ENCODE results near the gene TLE4.

Gene TLE4

GRCh38 chr9:79769476-79770275 is 197.9 kb downstream of the TLE4 start:
- H3K4me3 ChIP-seq (replicated peaks; ENCODE audit: low read depth, low read length): no peak overlapping the region
- DNase-seq (ENCODE audit: extremely low read depth, low read depth): no peak
- no peak for TF ChIP-seq CTCF (IDR thresholded peaks at IDR 0.05; ENCODE audit: low read depth, low read length, missing control alignments)

GRCh38 chr9:79774356-79774755 is 202.6 kb downstream of the TLE4 start:
- DNase-seq (ENCODE audit: extremely low read depth, low read depth): no peak
- H3K4me3 ChIP-seq (replicated peaks; ENCODE audit: low read depth, low read length): no peak overlapping the region
- TF ChIP-seq CTCF (IDR thresholded peaks at IDR 0.05; ENCODE audit: low read depth, low read length, missing control alignments): no peak

Measured in HFF-Myc (cell line).